NT2/D1 (cell line): ENCODE results near the gene ICAM2.

Source experiments
- YY1 ChIP-seq: IDR thresholded peaks from 2 replicates; pipeline ENCODE4 v1.6.1; 2011; ENCODE audit not compliant: insufficient read length, insufficient read depth
- ZNF274 ChIP-seq: IDR thresholded peaks from 2 replicates; pipeline ENCODE4 v1.6.1; 2011; ENCODE audit warnings: mild to moderate bottlenecking, low read depth, low read length

DNA sequence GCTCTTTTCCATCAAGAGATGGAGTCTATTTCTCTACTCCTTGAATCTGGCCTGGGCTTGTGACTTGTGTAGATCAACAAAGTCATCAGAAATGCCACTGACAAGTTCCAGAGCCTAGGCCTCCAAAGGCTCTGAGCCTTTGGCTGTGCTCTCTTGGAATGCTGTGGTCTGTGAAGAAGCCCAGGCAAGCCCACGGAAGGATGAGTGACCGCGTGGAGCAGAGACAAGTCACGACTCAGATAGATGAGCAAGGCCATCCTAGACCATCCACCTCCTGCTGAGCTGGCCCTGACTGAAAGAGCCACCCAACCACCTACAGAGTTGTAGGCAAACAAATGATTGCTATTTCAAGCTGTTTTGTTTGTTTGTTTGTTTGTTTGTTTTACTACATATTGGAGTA is 11.6 kb upstream of the ICAM2 start:
- TF ChIP-seq YY1 (no peak), ZNF274 (no peak)
